Ureter (tissue), 1 donor: ENCODE data around the gene RAB11FIP3. TPM values are rescaled to one million over a fixed set of nuclear protein-coding genes. Genes with fewer than 3 reads are reported as not detected.
"Not testable (repeated sequence)": the region's sequence is repeated elsewhere in the genome, so short reads cannot be mapped to it uniquely, and the experiment has no call there.

ENCODE experiments used
- DNase-seq: peaks from one replicate; pipeline ENCODE4 v3.0.0-alpha.2; 2020; ENCODE audit warnings: low spot score
- total RNA-seq: library from RNA; stranded (reverse); gene quantifications from one replicate; pipeline ENCODE4 v1.2.4, GENCODE V29; 2023
- donor health status: DM: yes; HTN: yes; CAD: no.

The RAB11FIP3 gene
- total RNA-seq, 1 donor from 2014 or later, result 42.0 TPM

DNA sequence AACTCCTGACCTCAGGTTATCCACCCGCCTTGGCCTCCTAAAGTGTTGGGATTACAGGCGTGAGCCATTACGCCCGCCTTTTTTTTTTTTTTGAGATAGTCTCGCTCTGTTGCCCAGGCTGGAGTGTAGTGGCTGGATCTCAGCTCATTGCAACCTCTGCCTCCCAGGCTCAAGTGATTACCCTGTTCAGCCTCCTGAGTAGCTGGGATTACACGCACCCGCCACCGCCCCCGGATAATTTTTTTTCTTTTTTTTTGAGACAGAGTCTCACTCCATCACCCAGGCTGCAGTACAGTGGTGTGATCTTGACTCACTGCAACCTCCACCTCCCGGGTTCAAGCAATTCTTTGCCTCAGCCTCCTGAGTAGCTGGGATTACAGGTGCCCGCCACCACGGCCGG lies 3.3 kb upstream of the RAB11FIP3 start:
- DNase-seq, result not testable (repeated sequence)

DNA sequence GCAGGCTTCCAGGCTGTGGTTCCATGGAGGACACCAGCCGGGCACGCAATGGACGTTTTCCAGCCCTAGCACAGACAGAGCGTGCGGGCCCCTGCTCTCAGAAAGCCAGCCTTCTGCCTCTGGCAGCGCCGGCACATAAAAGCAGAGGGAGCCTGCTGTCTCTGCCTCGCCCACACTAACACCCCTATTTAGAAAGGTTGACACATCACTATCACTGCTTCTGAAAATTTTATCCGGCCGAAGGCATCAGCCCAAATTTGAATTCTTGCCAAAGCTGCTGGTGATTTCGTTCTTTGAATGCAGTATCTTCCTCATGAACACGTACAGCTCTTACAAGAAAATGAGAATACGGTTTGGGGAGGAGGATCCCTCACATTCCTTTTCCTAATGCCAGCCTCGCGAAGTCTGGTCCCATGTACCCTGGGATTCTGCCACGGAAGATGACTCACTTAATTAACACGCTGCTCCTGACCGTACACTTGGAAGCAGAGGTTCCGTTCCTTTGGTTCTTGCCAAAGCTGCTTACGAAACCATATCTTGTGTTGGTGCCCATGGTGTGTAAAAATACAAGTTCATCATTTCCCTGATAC lies 1.3 kb upstream of the RAB11FIP3 start:
- DNase-seq, result peak; percentile 78

- DNase-seq, result peak; percentile 56
These were observed 797 bp upstream of the RAB11FIP3 start for GRCh38 chr16:424623-425081.

- DNase-seq, result no peak
These were observed 278 bp downstream of the RAB11FIP3 start for GRCh38 chr16:425740-426114.

DNA sequence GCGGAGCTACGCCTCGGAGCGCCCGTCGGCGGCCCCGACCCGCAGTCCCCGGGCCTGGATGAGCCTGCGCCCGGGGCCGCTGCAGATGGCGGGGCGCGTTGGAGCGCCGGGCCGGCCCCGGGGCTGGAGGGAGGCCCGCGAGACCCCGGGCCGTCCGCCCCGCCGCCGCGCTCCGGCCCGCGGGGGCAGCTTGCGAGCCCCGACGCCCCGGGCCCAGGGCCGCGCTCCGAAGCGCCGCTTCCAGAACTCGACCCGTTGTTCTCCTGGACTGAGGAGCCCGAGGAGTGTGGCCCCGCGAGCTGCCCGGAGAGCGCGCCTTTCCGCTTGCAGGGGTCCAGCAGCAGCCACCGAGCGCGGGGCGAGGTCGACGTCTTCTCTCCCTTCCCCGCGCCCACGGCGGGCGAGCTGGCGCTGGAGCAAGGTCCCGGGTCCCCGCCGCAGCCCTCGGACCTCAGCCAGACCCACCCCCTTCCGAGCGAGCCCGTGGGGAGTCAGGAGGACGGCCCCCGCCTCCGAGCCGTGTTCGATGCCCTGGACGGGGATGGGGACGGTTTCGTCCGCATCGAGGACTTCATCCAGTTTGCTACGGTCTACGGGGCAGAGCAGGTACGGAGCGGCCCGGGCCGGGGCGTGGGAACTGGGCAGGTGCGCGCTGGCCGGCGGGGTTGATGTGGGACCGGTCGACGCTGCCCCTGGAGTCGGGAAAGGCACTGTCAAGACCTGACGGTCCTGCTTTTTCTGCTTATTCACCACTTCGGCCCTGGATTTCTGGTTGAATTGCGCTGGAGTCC lies 861 bp downstream of the RAB11FIP3 start:
- no peak for DNase-seq

DNA sequence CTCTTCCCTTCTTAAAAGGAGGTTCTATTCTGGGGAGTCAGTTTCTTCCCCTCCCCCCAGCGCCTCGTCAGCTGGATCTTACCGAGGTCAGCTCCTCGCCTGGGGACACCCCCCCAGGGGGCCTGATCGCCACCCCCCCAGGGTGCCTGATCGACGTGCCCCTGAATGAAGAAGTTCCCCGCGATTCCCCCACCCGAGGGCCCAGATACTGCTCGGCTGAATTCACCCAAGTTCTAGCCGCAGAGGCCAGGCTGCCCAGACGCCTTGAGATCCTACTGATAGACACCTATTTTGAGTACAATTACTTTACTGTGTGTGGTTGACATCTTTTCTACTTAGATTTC lies 1.4 kb downstream of the RAB11FIP3 start:
- DNase-seq, result no peak

DNA sequence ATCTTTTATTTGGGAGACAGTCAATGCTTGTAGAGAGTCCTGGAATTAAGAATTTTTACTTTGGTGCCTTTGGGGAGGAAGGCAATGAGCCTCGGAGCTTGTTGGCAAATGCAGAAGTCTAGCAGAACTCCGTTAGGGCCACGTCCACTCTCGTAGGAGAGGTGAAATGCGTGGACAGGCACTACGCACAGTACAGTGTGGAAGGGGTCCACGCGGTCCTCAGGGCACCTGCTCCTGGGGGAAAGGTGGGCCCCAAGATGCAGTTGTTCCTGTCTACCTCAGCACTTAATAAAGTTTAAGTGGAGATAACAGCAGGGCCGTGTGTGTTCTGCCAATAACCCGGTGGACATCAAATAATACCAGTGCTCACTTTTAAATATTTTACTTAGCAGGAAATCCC lies 1.8 kb downstream of the RAB11FIP3 start:
- no peak for DNase-seq

DNA sequence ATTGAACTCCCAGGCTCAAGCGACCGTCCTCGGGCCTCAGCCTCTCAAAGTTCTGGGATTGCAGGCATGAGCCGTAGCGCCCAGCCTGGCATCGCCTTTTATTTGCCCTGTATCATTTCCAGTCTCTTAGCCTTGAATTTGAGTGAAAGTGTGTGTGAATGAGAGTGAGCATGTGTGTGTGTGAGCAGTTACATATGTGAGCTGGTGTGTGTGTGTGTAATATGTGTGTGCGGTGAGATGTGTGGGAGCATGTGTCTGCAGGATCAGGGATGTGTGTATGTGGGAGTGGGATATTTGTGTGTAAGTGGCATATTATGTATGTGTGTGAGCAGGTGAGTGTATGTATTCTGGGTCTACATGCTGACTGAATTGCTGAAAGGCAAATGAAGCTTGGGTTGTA lies 5.5 kb downstream of the RAB11FIP3 start:
- no peak for DNase-seq

DNA sequence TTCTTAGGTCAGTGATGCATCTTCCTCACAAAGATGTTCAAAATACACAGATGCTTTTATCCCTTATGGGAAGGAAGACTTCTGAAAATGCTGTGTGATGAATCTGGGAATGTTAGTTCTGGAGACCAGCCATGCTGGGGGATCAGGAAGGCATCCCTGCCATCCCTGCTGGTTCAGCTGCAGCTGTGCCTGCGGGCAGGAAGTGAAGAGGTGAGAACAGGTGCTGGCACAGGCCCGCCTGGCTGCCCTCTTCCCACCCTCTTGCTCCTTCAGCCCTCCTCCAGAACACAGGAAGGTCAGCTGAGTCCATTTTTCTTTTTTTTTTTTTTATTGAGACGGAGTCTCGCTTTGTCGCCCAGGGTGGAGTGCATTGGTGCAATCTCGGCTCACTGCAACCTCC lies 15.2 kb downstream of the RAB11FIP3 start:
- DNase-seq, result no peak

DNA sequence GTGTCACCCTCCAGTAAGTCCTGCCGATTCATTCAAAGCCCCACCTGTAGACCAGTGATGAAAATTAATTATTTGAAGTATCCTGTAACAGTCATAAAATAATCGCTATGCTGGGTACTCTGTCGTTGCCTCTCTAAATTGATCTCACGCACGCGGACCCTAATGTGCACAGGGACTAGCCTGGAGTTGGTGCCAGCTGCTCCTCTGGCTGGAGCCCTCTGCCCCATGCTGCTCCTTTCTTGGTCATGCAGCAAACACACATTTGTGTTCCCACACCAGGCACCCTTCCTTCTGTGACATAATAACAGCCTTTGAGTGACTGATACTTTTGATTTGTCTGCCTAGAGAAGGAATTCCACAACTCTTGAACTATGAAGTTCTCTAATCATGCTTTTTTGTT lies 16.0 kb downstream of the RAB11FIP3 start:
- DNase-seq, result no peak

DNA sequence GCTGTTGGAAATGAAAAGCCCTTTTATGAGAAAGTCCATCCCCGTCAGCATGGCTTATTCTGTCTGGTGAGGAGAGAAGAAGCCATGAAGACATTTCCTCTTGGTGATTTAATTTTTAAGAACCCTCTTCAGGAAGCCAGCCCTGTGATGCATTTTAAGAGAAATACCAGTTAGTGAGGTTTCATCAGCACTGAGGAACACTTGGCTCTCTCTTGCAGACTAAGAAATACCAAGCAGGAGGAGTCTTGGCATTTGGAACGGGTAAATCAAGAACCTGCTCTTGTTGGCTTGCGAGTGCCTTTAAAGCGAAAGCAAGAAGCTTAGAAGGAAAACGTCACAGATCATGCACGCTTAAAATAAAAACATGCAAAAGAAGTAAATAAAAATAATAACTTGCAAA lies 17.5 kb downstream of the RAB11FIP3 start:
- DNase-seq, result no peak

- no peak for DNase-seq
These were observed 18.6 kb downstream of the RAB11FIP3 start for GRCh38 chr16:444027-444426.

GRCh38 chr16:445566-445965 lies 20.1 kb downstream of the RAB11FIP3 start:
- no peak for DNase-seq

DNA sequence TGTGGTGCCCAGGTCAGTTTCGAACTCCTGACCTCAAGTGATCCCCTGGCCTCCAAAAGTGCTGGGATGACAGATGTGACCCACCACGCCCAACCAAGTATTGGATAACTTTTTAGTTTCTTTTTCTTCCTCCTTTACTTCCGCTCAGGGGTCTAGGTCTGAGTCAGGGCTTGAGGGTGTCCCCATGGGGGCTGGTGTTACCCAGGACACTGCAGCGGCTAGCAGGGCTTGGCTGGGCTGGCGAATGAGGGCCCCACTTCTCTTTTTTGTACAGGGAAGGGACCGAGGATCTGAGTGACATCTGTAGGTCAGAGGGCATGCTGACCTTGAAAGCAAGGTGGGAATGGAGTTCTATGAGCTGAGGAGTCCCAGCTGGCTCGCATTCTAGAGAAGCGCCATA lies 24.9 kb downstream of the RAB11FIP3 start:
- DNase-seq, result no peak

DNA sequence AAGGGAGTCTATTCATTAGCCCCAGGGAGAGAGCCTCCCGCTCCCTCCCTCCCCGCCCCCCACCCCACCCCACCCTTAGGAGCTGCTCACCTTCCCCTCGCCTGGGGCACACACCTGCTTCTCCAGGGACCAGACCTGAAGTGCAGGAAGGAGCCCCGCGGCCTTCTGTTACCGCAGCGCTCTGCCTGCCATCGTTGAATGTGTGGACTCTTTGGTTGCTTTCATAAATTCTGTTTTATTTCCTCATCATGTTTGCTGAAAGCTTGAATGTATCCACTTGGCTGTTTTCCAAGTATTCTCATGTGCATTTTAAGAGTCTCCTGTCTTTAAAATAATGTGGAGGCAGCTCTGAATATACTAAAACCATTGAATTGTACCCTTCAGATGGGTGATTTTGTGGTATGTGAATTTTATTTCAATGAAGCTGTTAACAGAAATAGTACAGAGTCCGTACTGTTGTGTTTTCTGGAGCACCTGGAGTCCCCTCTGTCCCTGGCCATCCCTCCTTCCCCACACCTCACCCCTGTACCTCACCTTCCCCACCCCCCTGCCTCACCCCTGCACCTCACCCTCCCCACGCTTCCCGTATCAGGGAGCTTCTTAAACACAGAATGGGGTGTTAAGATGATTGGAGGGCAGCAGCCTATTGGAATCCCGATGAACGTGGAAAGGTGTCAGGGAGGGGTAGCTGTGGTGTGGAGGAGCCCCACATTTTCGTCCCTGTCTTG lies 25.5 kb downstream of the RAB11FIP3 start:
- DNase-seq, result no peak

GRCh38 chr16:454397-454940 lies 29.0 kb downstream of the RAB11FIP3 start:
- no peak for DNase-seq

DNA sequence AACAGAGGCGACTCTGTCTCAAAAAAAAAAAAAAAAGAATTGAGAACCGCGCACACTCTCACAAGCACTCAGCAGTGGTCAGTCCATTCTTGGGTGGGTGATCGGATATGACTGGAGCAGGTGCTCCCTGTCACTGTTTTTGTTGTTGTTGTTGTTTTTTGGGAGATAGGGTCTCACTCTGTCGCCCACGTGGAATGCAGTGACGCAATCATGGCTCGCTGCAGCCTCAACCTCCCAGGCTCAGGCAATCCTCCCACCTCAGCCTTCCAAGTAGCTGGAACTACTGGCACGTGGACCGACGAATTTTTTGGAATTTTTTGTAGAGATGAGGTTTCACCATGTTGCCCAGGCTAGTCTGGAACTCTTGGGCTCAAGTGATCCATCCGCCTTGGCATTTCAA lies 30.0 kb downstream of the RAB11FIP3 start:
- DNase-seq, result no peak

GRCh38 chr16:456891-457483 lies 31.5 kb downstream of the RAB11FIP3 start:
- DNase-seq, result no peak

DNA sequence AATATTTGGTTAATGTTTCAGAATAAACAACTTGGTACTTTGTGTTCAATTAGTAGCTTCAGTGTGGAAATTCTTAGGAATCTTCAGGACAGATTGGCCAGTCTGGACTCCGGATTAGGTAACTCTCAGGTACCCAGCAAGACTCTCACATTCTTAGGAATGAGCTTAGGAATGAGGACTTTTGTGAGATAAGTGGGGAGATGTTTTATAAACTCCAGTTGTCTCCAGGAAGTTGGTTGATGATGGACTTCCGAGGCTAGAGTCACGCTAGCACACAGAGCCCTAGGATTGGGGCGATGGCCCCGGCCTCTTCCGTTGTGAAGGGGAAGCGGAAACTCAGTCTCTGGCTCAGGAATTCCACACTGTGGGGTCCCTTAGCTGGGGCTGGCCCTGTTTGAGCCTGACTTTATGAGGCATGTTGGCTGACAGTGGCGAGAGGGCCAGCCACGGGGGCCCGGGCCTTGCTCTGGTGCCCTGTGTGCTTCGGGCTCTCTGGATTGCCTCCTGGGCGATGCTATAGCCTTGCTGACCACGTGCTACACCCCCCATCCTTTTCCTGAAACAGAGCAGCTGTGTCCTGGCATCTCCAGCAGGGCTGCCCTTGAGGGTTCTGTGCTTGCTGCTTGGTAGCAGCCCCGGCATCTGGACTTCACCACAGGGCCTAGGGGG lies 32.4 kb downstream of the RAB11FIP3 start:
- DNase-seq, result no peak

DNA sequence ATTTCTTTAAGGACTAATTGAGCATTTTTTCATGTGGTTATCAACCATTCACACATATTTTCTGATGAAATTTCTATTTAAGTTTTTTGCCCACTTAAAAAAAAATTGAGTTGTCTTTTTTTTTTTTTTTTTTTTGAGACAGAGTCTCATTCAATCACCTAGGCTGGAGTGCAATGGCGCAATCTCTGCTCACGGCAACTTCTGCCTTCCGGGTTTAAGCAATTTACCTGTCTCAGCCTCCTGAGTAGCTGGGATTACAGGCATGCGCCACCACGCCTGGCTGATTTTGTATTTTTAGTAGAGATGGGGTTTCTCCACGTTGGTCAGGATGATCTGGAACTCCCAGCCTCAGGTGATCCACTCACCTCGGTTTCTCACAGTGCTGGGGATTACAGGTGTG lies 34.3 kb downstream of the RAB11FIP3 start:
- no peak for DNase-seq

DNA sequence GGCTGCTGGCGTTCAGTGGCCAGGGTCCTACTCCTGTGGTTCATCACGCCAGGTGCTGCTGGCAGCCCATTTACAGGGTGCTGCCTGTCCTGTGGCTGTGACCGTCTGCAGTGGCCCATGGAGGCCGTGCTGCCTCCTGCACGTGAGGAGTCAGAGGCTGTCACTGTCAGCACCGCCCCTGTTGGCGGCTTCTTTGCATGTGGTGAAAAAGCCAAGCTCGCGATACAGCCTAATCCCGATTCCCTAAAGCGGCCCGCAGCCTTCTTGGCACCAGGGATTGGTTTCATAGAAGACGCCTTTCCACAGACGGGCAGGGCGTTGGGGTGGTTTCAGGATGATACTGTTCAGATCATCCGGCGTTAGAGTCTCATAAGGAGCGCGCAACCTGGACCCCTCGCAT lies 35.3 kb downstream of the RAB11FIP3 start:
- no peak for DNase-seq

DNA sequence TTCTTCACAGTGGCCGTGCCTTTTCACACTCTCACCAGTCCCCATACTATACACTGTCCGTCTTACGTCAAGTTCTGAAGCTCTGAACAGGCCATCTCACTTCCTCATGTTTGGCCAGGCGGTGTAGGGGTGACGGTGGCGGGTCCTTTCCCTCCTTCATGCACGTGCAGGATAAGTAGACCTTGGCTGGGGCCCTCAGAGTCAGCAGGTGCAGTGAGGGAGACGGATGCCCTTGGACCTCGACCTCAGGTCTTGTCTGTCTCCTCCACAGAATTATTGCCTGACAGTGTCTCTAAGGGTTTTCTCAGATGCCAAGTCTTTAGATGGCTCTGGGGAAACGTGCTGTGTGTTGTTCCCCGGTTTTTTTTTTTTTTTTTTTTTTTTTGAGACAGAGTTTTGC lies 37.6 kb downstream of the RAB11FIP3 start:
- no peak for DNase-seq
